ENCODE measurements around the gene PLCH2. TPM values are rescaled to one million over a fixed set of nuclear protein-coding genes. Genes with fewer than 3 reads are reported as not detected.

The PLCH2 gene
- polyA plus RNA-seq, 1 of the 3 experiments (the other 2 are of a cell fraction): 0.08 TPM

GRCh38 chr1:2516946-2517345 is 40.9 kb downstream of the PLCH2 start (continued):
- TF ChIP-seq ZBTB33 (IDR thresholded peaks at IDR 0.05; ENCODE audit: borderline replicate concordance, low read depth) (no peak), EP300 (IDR thresholded peaks at IDR 0.05; ENCODE audit: borderline replicate concordance in 1 of 2, low read depth in 1 of 2, low read length in 1 of 2) (no peak), CTCF (IDR thresholded peaks at IDR 0.05) (no peak)

GRCh38 chr1:2517966-2518365 is 41.9 kb downstream of the PLCH2 start:
- H3K27ac ChIP-seq (ENCODE audit: low read depth in 2 of 2, low read length in 1 of 2): no peak overlapping the region
- 98% methylated on average over 17 of the region's 17 CpGs for WGBS (ENCODE audit: low lambda C conversion rate)
- H3K4me1 ChIP-seq (ENCODE audit: control insufficient read depth in 1 of 2, insufficient read depth in 2 of 2, low read depth in 1 of 2, low read length in 1 of 2): no peaks in the 10 kb centered on the region
- CTCF ChIA-PET: interaction anchor here (0.6 to 1.0 kb wide), 2 partner anchors 8 to 58 kb away, joined by 3 read pairs; no protein-coding TSS in a partner anchor
- peaks cover 5 to 83% of the 10 kb centered on the region in 2 experiments for H3K36me3 ChIP-seq (replicated peaks in 1 of 2; ENCODE audit: control insufficient read depth in 1 of 2, insufficient read depth in 2 of 2, low read length in 1 of 2)
- no peak for DNase-seq
- no peak for TF ChIP-seq POLR2AphosphoS5 (IDR thresholded peaks at IDR 0.05; ENCODE audit: low read depth, low read length)
- POLR2A ChIA-PET: no interaction called here
- no peak overlapping the region for H3K4me3 ChIP-seq (ENCODE audit: low read depth in 2 of 2, low read length in 1 of 2)
- H3K79me2 ChIP-seq (ENCODE audit: insufficient read depth): peaks cover 10% of the 10 kb centered on the region
- no peaks in the 10 kb centered on the region for H3K9me3 ChIP-seq
- no peaks in the 10 kb centered on the region for H3K9me2 ChIP-seq
- no peaks in the 10 kb centered on the region for H3F3A ChIP-seq (replicated peaks; ENCODE audit: insufficient read depth)
- H2AFZ ChIP-seq (ENCODE audit: low read depth): no peak overlapping the region
- no peak overlapping the region for H3K9ac ChIP-seq
- peaks cover 8% of the 10 kb centered on the region; the same call in 1 of the 2 replicates for H4K20me1 ChIP-seq (ENCODE audit: insufficient read depth)
- no peak overlapping the region for H3K4me2 ChIP-seq
- H3K27me3 ChIP-seq (ENCODE audit: insufficient read depth): no peaks in the 10 kb centered on the region

- H3K4me3 ChIP-seq (ENCODE audit: low read depth in 2 of 2, low read length in 1 of 2): no peak overlapping the region
- TF ChIP-seq CHD2 (IDR thresholded peaks at IDR 0.05; ENCODE audit: low read length, partially characterized antibody) (no peak), ELF1 (IDR thresholded peaks at IDR 0.05) (no peak), SIN3A (IDR thresholded peaks at IDR 0.05; ENCODE audit: borderline replicate concordance, low read depth, low read length) (no peak), FOXM1 (IDR thresholded peaks at IDR 0.05; ENCODE audit: low read depth) (no peak), TAF1 (IDR thresholded peaks at IDR 0.05; ENCODE audit: borderline replicate concordance, low read depth, low read length) (no peak), PBX3 (IDR thresholded peaks at IDR 0.05) (no peak), TEAD4 (IDR thresholded peaks at IDR 0.05; ENCODE audit: borderline replicate concordance, insufficient read depth) (no peak), NFIC (IDR thresholded peaks at IDR 0.05; ENCODE audit: borderline replicate concordance) (no peak), USF1 (IDR thresholded peaks at IDR 0.05; ENCODE audit: borderline replicate concordance, low read depth) (no peak), GABPA (IDR thresholded peaks at IDR 0.05; ENCODE audit: low read depth) (no peak), MAX (IDR thresholded peaks at IDR 0.05; ENCODE audit: low read depth) (no peak), FOSL2 (IDR thresholded peaks at IDR 0.05; ENCODE audit: borderline replicate concordance, low read depth) (no peak), MXI1 (IDR thresholded peaks at IDR 0.05; ENCODE audit: low read depth, low read length) (no peak), TCF12 (IDR thresholded peaks at IDR 0.05) (no peak)
- CTCF ChIA-PET: interaction anchor here (0.7 to 1.0 kb wide), 2 partner anchors 9 to 19 kb away, joined by 3 read pairs; no protein-coding TSS in a partner anchor
- H3K79me2 ChIP-seq (ENCODE audit: insufficient read depth): peaks cover 15% of the 10 kb centered on the region
- no peaks in the 10 kb centered on the region for H3F3A ChIP-seq (replicated peaks; ENCODE audit: insufficient read depth)
- H3K4me1 ChIP-seq (ENCODE audit: control insufficient read depth in 1 of 2, insufficient read depth in 2 of 2, low read depth in 1 of 2, low read length in 1 of 2): no peaks in the 10 kb centered on the region; a peak in 1 of 4 replicates
- no peak overlapping the region for H3K27ac ChIP-seq (ENCODE audit: low read depth in 2 of 2, low read length in 1 of 2)
- no peak overlapping the region for H3K9ac ChIP-seq
- no peak overlapping the region for H3K4me2 ChIP-seq
- 96% methylated on average over 20 of the region's 26 CpGs for WGBS (ENCODE audit: low lambda C conversion rate)
- no peaks in the 10 kb centered on the region for H3K9me2 ChIP-seq
- H3K27me3 ChIP-seq (ENCODE audit: insufficient read depth): no peaks in the 10 kb centered on the region
- no peaks in the 10 kb centered on the region for H3K9me3 ChIP-seq
- H3K36me3 ChIP-seq (replicated peaks in 1 of 2; ENCODE audit: control insufficient read depth in 1 of 2, insufficient read depth in 2 of 2, low read length in 1 of 2): peaks cover 5 to 77% of the 10 kb centered on the region in 2 experiments
- H4K20me1 ChIP-seq (ENCODE audit: insufficient read depth): peaks cover 14% of the 10 kb centered on the region
- H2AFZ ChIP-seq (ENCODE audit: low read depth): no peak overlapping the region
- DNase-seq: no peak
- POLR2A ChIA-PET: no interaction called here
These were observed 42.4 kb downstream of the PLCH2 start for GRCh38 chr1:2518528-2518927.
